Heart left ventricle (tissue), 16 donors: ENCODE results near the gene CCDC136. TPM values are rescaled to one million over a fixed set of nuclear protein-coding genes. Genes with fewer than 3 reads are reported as not detected.

Experiments used
- ATAC-seq, 4 donors: fragments of 200-7000 bp; cut with Tn5 transposase; one replicate each; pipeline ENCODE4 v1.9.1; 2020 to 2022; ENCODE audit warnings: moderate library complexity in 4 of 4, mild to moderate bottlenecking in 3 of 4, moderate number of reproducible peaks in 1 of 4
- DNase-seq, 5 donors: peaks; one replicate each; pipeline ENCODE4 v3.0.0-alpha.2; 2020
- H3K27ac ChIP-seq, 12 donors: fragments of 200-600 bp; sonication (generic) in 4 of 12; one replicate each; pipeline versions ENCODE4 v1.5.0 to v1.8.0; 2016 to 2022; ENCODE audit warnings: mild to moderate bottlenecking in 2 of 12
- H3K27me3 ChIP-seq, 9 donors: fragments of 200-600 bp; sonication (generic) in 2 of 9; one replicate each; pipeline versions ENCODE4 v1.5.1 to v1.8.0; 2016 to 2022; ENCODE audit warnings: mild to moderate bottlenecking in 3 of 9
- H3K36me3 ChIP-seq, 9 donors: fragments of 200-600 bp; sonication (generic) in 2 of 9; one replicate each; pipeline versions ENCODE4 v1.5.0 to v1.8.0; 2018 to 2022; ENCODE audit warnings: mild to moderate bottlenecking in 2 of 9
- H3K4me1 ChIP-seq, 12 donors: fragments of 200-600 bp; sonication (generic) in 4 of 12; one replicate each; pipeline versions ENCODE4 v1.5.0 to v1.8.0; 2016 to 2022; ENCODE audit warnings: mild to moderate bottlenecking in 3 of 12
- H3K4me3 ChIP-seq, 12 donors: fragments of 200-600 bp; sonication (generic) in 4 of 12; one replicate each; pipeline versions ENCODE4 v1.5.0 to v1.8.0; 2017 to 2022; ENCODE audit warnings: mild to moderate bottlenecking in 9 of 12, moderate library complexity in 4 of 12
- H3K9me3 ChIP-seq, 12 donors: fragments of 200-600 bp; sonication (generic) in 4 of 12; one replicate each; pipeline versions ENCODE4 v1.5.0 to v1.8.0; 2016 to 2022; ENCODE audit warnings: mild to moderate bottlenecking in 1 of 12
- POLR2A ChIP-seq, 2 donors: fragments of 450-650 bp; IDR thresholded peaks; one replicate each; pipeline ENCODE4 v1.6.1; 2017; ENCODE audit warnings: antibody characterized with exemption in 2 of 2, mild to moderate bottlenecking in 2 of 2, moderate library complexity in 2 of 2
- WGBS, 4 donors: extraction: QIAGEN DNeasy Blood & Tissue Kit in 2 of 4; methylation state at CpG; one replicate each; pipeline versions ENCODE4 v1.1.5 to v1.1.7; 2013 to 2018; 5-methylcytosine and 5-hydroxymethylcytosine counted together
- intact Hi-C, 10 donors: fragments of 100-400 bp; cut with DNase I; formaldehyde crosslinking; loops; one replicate each; pipeline versions ENCODE4 v1.11.1 to v1.14.2; 2022
- polyA plus RNA-seq, 2 donors: library from polyadenylated mRNA; stranded (reverse); fragments of 200-250 nt; gene quantifications; one replicate each; pipeline ENCODE4 v1.2.3, GENCODE V29; 2013
- total RNA-seq, 9 donors: library from RNA; depleted of rRNA in 2 of 9; stranded (reverse); fragments of >200 nt in 2 of 9; fragmentation: NEBNext Ultra II Directional in 3 of 9; extraction: Animal tissue kit (Norgen Biotek cat#: 25700) in 3 of 9; gene quantifications; one replicate each; pipeline versions ENCODE4 v1.1.0 to v1.2.4, GENCODE V29; 2016 to 2023
- TF ChIP-seq, protein P1 (sequence below), 12 donors: fragments of 200-600 bp; sonication (generic) in 4 of 12; IDR thresholded peaks; one replicate each; pipeline versions ENCODE4 v1.5.0 to v1.8.0; 2018 to 2022; ENCODE audit warnings: antibody characterized with exemption in 12 of 12, mild to moderate bottlenecking in 5 of 12
- donor health status: ischemic (EF 13 %, LVEDD 7.1; RV severe dilation, severe dysfunction).
- donor health status: healthy with polysubstance abuse.
- donor health status: DM: no; HTN: yes; CAD: no.
- donor health status: DM: no; HTN: no; CAD: no.
- donor health status: ischemic (EF 25% LVEDD 6.9; RV normal size, moderate dysfunction).
- donor health status: ischemic (EF 25% LVEDD 5.7; RV mildly dilated, moderate dysfunction).
- donor health status: healthy.
- donor health status: DM: yes; HTN: yes; CAD: no.
- donor health status: ischemic (EF 35%, LVEDD 5.7; RV mildly dilated, moderate dysfunction).
- donor health status: nonischemic (EF 11% LVEDD 7.7; RV severe dilation, severe dysfunction).
- donor health status: DM: yes; HTN: yes; CAD: no.
- donor health status: PGD.
- donor health status: ischemic (EF 29% LVEDD 5.4; RV normal size, mild dysfunction).
- donor health status: nonischemic (EF 23%, LVEDD 6.1; RV moderate dilation, normal function).

Gene CCDC136
- total and polyA plus RNA-seq, 11 donors = 6.4 to 22.8 (median 10.4) TPM

DNA sequence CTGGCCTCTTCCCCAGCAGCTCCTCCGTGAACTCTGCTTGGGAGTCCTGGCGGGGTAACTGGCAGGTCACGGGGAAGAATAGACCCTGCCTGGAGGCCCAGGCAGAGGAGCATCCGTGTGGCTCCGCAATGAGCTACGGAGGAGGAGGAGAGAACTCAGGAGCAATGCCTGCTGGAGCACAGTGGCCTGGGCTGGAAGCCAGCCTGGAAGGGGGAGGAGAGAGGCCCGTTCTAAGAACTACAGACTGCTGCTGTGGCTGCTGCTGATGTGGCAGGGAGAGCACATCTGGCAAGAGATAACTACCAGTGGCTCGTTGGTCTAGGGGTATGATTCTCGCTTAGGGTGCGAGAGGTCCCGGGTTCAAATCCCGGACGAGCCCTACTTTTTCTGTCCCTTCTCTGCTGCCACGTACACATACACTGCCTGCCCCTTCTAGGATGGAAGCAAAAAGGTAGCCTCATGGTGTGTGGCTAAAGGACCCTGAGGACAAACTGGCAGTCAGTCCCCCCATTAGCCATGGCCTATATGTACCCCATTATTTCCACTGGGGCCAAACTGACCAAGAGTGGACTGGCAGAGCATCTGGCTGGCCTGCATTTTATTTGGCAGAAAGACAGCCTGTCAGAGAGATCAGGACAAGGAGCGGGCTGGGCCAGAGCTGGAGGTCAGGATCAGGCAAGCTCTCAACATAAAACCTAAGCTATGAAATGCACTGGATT, 8.5 kb upstream of the CCDC136 start:
- WGBS, 4 donors = 18 to 40% (median 26%) methylated on average over 14 to 15 of the region's 15 CpGs
- Histone ChIP-seq H3K4me1 (peaks cover 0 to 21% (median 4%) of the 10 kb centered on the region in 12 donors), H3K27ac (peak overlapping the region in 5 of 12 donors; percentile 2 to 73 (median 43))

DNA sequence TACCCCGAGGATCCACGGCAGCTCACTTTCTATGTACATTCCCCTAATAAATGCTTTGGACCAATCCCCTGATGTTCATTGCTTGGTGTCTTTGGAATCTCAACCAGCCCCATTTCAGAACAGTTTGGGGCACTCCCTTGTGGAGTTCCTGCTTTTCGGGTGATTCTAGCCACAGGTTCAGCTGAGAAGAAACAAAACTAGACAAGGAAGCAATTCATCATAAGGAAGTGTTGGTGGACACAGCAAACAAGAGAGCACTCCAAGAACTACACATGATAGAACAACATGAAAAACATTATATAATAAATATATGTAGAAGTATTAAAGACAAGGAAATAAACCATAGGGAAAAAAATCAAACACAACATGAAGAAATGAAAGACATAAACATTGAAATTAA, 6.0 kb upstream of the CCDC136 start:
- intact Hi-C loops = no loop called here
- 82 to 89% (median 87%) methylated on average over 3 of the region's 3 CpGs for WGBS, 4 donors

More for the DNA sequence above, 8.5 kb upstream of the CCDC136 start:
- Histone ChIP-seq H3K9me3 (peaks cover 0 to 5% (median under 1%) of the 10 kb centered on the region in 12 donors), H3K36me3 (no peaks in the 10 kb centered on the region), H3K4me3 (no peak overlapping the region), H3K27me3 (no peaks in the 10 kb centered on the region)
- DNase-seq = peak; percentile 78 to 90 (median 88)
- ATAC-seq = peak; percentile 91 to 95 (median 94)
- TF ChIP-seq, protein P1, sequence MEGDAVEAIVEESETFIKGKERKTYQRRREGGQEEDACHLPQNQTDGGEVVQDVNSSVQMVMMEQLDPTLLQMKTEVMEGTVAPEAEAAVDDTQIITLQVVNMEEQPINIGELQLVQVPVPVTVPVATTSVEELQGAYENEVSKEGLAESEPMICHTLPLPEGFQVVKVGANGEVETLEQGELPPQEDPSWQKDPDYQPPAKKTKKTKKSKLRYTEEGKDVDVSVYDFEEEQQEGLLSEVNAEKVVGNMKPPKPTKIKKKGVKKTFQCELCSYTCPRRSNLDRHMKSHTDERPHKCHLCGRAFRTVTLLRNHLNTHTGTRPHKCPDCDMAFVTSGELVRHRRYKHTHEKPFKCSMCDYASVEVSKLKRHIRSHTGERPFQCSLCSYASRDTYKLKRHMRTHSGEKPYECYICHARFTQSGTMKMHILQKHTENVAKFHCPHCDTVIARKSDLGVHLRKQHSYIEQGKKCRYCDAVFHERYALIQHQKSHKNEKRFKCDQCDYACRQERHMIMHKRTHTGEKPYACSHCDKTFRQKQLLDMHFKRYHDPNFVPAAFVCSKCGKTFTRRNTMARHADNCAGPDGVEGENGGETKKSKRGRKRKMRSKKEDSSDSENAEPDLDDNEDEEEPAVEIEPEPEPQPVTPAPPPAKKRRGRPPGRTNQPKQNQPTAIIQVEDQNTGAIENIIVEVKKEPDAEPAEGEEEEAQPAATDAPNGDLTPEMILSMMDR (IDR thresholded peaks at IDR 0.05) = no peak
- TF ChIP-seq POLR2A (IDR thresholded peaks at IDR 0.05) = no peak
- intact Hi-C loops = loop anchor here in 1 of 10 donors (5.0 kb wide), 1 partner anchor 36 kb away; no protein-coding TSS in a partner anchor

DNA sequence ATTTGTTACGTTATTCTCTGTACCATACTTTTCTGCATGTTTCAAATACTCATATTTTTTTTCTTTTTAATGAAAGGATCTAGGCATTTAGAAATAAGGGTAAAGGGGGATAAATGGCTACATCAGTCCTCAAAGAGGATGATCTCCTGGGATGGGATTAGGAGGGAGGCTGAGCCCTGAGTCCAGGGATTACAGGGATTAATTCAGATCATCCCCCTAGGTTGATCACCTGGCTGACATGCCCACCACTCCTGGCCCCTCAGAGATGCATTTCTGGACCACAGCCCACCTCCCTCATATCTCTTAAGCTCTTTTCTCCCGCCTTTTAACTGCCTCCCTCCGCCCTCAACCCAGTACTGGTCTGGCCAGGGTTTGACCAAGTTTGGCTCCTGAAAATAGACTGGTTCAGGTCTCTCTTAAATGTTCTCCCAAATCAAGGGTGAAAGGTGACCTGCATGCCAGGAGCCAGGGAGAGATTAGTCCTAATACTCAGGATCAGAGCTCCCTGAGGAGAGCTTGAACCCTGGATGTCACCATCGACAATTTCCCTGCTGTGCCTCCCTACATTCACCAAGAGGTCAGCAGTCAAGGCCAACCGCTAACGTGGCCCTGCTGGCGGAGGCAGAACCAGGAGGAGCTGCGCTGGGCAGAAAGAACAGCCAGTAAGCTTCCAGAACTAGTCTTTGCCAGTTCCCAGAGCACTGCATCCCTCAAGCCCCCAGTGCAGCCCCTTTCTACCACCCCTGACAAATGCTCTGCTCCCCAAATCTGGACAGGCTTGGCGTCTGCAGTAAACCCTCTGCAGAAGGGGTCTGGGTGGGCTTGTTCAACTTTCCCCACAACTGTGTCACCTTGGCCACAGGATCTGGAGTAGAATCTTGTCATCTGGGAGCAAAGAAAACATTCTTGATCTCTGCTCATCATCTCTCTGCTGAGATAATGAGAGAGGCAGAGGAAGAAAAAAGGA, 3.0 kb upstream of the CCDC136 start:
- DNase-seq (no peak), ATAC-seq (no peak)
- Histone ChIP-seq H3K9me3 (no peaks in the 10 kb centered on the region), H3K27ac (no peak overlapping the region), H3K36me3 (no peaks in the 10 kb centered on the region), H3K27me3 (no peaks in the 10 kb centered on the region), H3K4me3 (no peak overlapping the region), H3K4me1 (peaks cover 0 to 30% (median 19%) of the 10 kb centered on the region in 12 donors)
- 74 to 79% (median 77%) methylated on average over 9 of the region's 9 CpGs for WGBS, 4 donors
- intact Hi-C loops = no loop called here
- TF ChIP-seq, protein P1 (IDR thresholded peaks at IDR 0.05) = no peak
- TF ChIP-seq POLR2A (IDR thresholded peaks at IDR 0.05) = no peak

More for the DNA sequence above, 6.0 kb upstream of the CCDC136 start:
- Histone ChIP-seq H3K4me1 (peaks cover 0 to 29% (median 9%) of the 10 kb centered on the region in 12 donors), H3K27me3 (no peaks in the 10 kb centered on the region), H3K9me3 (no peaks in the 10 kb centered on the region), H3K36me3 (no peaks in the 10 kb centered on the region), H3K4me3 (no peak overlapping the region), H3K27ac (no peak overlapping the region)
- DNase-seq = no peak
- TF ChIP-seq POLR2A (IDR thresholded peaks at IDR 0.05) = no peak
- TF ChIP-seq, protein P1 (IDR thresholded peaks at IDR 0.05) = no peak
- no peak for ATAC-seq
